TTC549 (cell line): ENCODE measurements around the gene IGF2R.
"Not testable (repeated sequence)": the region's sequence is repeated elsewhere in the genome, so short reads cannot be mapped to it uniquely, and the experiment has no call there.

Source experiments
- FAIRE-seq: peaks from 2 replicates; lab custom pipeline; 2012; peaks lifted over from hg19 to GRCh38; lab: Jason Lieb, UNC

IGF2R gene

GRCh38 chr6:159953091-159953601, 15.7 kb upstream of the IGF2R start:
- no peak for FAIRE-seq

- FAIRE-seq, result no peak
These were observed 12.9 kb upstream of the IGF2R start for GRCh38 chr6:159955945-159956361.

GRCh38 chr6:159957071-159957673, 11.7 kb upstream of the IGF2R start:
- FAIRE-seq, result no peak

- FAIRE-seq, result no peak
These were observed 9.5 kb upstream of the IGF2R start for GRCh38 chr6:159959165-159959975.

- no peak for FAIRE-seq
These were observed 8.9 kb upstream of the IGF2R start for GRCh38 chr6:159959976-159960384.

GRCh38 chr6:159960485-159960884, 8.4 kb upstream of the IGF2R start:
- no peak for FAIRE-seq

- no peak for FAIRE-seq
These were observed 7.4 kb upstream of the IGF2R start for GRCh38 chr6:159961528-159961927.

GRCh38 chr6:159963111-159963510, 5.8 kb upstream of the IGF2R start:
- no peak for FAIRE-seq

GRCh38 chr6:159964046-159964445, 4.8 kb upstream of the IGF2R start:
- FAIRE-seq, result no peak

- no peak for FAIRE-seq
These were observed 2.5 kb upstream of the IGF2R start for GRCh38 chr6:159966339-159966738.

- no peak for FAIRE-seq
These were observed 1.9 kb upstream of the IGF2R start for GRCh38 chr6:159966981-159967380.

GRCh38 chr6:159967621-159968020, 1.3 kb upstream of the IGF2R start:
- not testable (repeated sequence) for FAIRE-seq

GRCh38 chr6:159969204-159969912, 476 bp downstream of the IGF2R start:
- no peak for FAIRE-seq

GRCh38 chr6:159969921-159970320, 1.0 kb downstream of the IGF2R start:
- FAIRE-seq, result no peak

- no peak for FAIRE-seq
These were observed 1.8 kb downstream of the IGF2R start for GRCh38 chr6:159970659-159971063.

- no peak for FAIRE-seq
These were observed 2.7 kb downstream of the IGF2R start for GRCh38 chr6:159971341-159972178.

- no peak for FAIRE-seq
These were observed 3.8 kb downstream of the IGF2R start for GRCh38 chr6:159972506-159973268.

GRCh38 chr6:159973406-159973805, 4.5 kb downstream of the IGF2R start:
- FAIRE-seq, result no peak

GRCh38 chr6:159973951-159974350, 5.1 kb downstream of the IGF2R start:
- no peak for FAIRE-seq

- no peak for FAIRE-seq
These were observed 6.0 kb downstream of the IGF2R start for GRCh38 chr6:159974932-159975331.

GRCh38 chr6:159976686-159977254, 7.9 kb downstream of the IGF2R start:
- FAIRE-seq, result no peak
